HS-5 (cell line): Measurements from ENCODE around the gene EPGN.
"Not testable (repeated sequence)": the region's sequence is repeated elsewhere in the genome, so short reads cannot be mapped to it uniquely, and the experiment has no call there.

ENCODE experiments used
- DNase-seq: peaks from one replicate; pipeline ENCODE4 v3.0.0-alpha.2; 2012; ENCODE audit warnings: low read depth

Gene EPGN

GRCh38 chr4:74340421-74340820, 32.2 kb downstream of the EPGN start:
- not testable (repeated sequence) for DNase-seq

GRCh38 chr4:74344031-74344430, 35.8 kb downstream of the EPGN start:
- DNase-seq: no peak

DNA sequence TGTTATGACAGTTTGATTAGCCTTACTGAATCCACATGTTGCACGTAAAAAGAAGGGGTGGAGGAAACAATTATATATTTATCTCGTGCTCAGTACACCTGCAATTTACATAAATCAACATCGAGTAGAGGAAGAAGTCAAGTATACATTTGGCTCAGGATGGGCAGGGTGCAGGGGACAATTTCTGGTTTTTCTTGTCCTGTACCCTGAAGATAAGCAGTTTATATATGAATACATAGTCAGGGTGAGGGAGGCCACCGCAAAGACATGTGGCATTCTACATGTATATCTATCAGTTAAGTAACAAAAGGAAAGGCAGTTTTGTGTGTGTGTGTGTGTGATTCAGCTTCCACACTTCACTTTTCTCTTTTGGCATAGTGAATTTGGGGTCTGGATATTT, 45.6 kb downstream of the EPGN start:
- no peak for DNase-seq

- DNase-seq: no peak
These were observed 49.7 kb downstream of the EPGN start for GRCh38 chr4:74357965-74358364.

DNA sequence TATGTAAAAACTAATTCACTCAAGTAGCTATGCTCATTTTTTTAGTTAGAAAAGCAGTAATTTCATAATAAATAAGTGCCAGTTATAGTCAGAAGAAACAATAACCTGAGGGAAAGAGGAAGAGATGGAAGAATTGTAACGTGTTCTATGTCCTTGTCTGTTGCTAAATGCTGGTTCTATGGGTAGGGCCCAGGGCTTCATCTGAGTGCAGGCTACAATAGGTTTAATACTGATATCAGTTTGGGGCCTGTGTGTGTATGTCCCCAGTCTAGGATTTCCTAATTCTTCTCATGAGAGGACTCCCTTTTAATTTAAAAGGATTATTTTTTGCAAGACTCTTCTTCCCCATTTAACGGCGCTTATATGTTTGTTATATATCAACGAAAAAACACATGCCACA, 53.4 kb downstream of the EPGN start:
- no peak for DNase-seq

- DNase-seq: no peak
These were observed 54.1 kb downstream of the EPGN start for GRCh38 chr4:74362347-74362746.

- DNase-seq: no peak
These were observed 56.0 kb downstream of the EPGN start for GRCh38 chr4:74364256-74364651.

DNA sequence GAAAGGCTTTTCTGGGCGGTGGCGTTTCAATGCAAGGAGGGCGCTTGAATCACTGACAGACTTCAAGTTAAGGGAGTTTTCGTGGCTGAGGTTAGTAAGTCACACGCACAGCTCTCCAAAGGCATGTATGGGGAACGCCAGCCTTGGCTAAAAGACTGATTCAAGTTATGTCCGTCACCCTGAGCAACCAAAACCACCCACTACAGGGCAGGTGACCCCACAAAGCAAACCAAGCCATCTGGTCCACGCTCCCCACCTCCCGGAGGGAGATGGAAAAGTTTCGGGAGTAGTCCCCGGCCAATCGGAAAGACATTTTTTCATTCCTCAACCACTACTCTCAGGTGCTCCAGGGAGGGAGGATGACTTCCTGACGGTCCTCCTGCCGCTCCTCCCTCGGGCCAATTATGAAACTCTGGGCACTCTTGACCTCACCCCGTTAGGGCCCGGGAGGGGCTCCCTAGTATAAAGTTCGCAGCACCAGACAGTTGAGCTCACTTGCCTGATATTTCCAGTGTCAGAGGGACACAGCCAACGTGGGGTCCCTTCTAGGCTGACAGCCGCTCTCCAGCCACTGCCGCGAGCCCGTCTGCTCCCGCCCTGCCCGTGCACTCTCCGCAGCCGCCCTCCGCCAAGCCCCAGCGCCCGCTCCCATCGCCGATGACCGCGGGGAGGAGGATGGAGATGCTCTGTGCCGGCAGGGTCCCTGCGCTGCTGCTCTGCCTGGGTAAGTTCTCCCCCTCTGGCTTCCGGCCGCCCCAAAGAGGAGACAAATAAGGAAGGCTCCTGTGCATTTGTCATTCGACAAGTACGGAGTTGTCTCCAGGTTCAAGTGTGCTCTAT, 56.6 kb downstream of the EPGN start, which contains the start of gene EREG:
EREG (plus strand) TSS at position 494 of the 840 bp plus-strand sequence; CDS start at position 658, 164 bp downstream.
- DNase-seq: no peak

DNA sequence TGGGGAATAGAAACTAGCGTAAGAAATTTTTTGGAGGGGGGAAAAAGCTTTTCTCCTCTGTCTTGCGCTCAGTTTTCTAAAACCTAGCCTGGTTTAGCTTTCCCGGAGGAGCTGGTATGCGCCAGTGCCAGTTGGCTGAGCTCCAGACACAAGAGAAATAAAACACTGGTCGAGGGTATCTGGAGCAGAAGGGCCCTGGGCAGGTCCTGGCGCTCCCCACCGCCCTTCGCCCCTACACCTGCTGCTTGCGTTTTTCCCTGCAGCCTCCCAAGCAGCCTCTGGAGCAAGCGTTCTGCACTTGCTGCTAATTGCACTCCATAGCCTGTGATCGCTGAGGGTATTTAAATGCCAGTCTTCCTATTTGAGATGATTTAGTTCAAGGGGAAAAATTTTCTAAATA, 57.5 kb downstream of the EPGN start:
- no peak for DNase-seq
